Left ventricle myocardium superior (tissue), 1 donor: ENCODE data around the gene CAMK4. TPM values are rescaled to one million over a fixed set of nuclear protein-coding genes. Genes with fewer than 3 reads are reported as not detected.

Experiments
- ATAC-seq: fragments of 200-7000 bp; cut with Tn5 transposase; one replicate; pipeline ENCODE4 v1.9.1; 2020; ENCODE audit warnings: mild to moderate bottlenecking, moderate library complexity
- DNase-seq: peaks from one replicate; pipeline ENCODE4 v3.0.0-alpha.2; 2020
- intact Hi-C: fragments of 100-400 bp; cut with micrococcal nuclease; formaldehyde crosslinking; loops from one replicate; pipeline ENCODE4 v1.11.0; 2022
- total RNA-seq: library from RNA; stranded (reverse); fragmentation: NEBNext Ultra II Directional; extraction: Animal tissue kit (Norgen Biotek cat#: 25700); gene quantifications from one replicate; pipeline ENCODE4 v1.2.1, GENCODE V29; 2021
- donor health status: DM: no; HTN: yes; CAD: no; lungs with severe emphysema.

The CAMK4 gene
- total RNA-seq, 1 donor from 2014 or later, result 0.10 TPM

DNA sequence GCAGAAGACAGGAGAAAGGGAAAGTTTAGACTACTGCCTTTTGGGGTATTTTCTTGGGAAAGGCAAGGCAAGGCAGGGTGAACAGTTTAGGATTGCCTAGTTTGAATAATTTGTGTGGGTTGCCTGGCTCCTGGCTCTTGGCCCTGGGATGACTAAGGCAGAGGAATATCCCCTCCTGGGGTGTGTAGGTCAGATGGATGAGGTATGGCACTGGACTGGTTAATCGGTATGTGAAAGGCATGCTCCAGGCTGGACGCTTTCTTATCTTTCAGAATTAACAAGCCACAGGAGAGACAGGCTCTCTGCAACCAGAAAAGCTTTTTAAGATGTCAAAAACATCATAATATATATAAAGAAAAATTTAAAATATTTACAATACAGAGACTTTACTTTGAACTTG lies 229.6 kb downstream of the CAMK4 start:
- ATAC-seq (no peak), DNase-seq (no peak)
- intact Hi-C loops, result no loop called here

- ATAC-seq (no peak), DNase-seq (no peak)
- intact Hi-C loops, result no loop called here
Measured at GRCh38 chr5:111454198-111454622, 230.0 kb downstream of the CAMK4 start.

- no peak for ATAC-seq
- DNase-seq, result no peak
- intact Hi-C loops, result no loop called here
Measured at GRCh38 chr5:111454776-111455175, 230.6 kb downstream of the CAMK4 start.

DNA sequence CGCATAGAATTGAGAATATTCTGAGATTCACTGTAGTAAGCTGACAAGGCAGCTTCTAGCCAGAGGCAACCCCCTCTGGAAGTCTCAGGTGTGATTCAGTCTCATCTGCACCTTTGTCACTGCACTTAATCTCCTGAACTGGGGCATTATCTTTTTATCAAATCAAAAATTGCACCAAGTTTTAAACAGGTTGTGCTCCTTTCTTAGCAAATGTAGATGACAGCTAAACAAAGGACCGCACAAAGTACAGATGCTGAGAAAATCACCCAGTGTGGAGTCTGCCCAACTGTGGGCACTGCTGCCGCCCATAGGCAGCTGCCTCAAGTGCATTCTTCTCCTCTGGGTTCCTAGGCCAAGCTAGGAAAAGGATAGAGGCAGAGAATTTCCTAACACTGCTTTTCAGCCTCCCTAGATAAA lies 237.1 kb downstream of the CAMK4 start:
- ATAC-seq, result no peak
- intact Hi-C loops, result no loop called here

DNA sequence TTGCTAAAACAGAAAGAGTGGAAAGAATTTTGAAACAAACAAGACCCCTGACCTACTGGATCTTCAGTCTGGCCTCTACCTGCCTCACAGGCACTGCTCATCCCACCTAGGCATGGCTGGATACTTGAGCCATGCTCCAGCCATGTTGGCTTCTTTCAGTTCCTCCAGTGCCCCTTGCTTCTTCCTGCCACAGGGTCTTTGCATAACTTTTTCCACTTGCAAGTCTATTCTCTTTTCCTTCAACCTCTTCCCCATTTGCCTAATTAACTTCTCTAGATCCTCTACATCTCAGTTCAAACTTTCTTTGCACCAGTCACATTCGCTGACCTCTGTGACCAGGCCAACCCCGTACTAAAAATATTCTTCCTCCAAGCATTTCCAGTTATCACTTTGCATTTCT lies 237.8 kb downstream of the CAMK4 start:
- intact Hi-C loops, result no loop called here
- DNase-seq (no peak), ATAC-seq (no peak)

More for the DNA sequence above, 237.1 kb downstream of the CAMK4 start:
- DNase-seq, result no peak

DNA sequence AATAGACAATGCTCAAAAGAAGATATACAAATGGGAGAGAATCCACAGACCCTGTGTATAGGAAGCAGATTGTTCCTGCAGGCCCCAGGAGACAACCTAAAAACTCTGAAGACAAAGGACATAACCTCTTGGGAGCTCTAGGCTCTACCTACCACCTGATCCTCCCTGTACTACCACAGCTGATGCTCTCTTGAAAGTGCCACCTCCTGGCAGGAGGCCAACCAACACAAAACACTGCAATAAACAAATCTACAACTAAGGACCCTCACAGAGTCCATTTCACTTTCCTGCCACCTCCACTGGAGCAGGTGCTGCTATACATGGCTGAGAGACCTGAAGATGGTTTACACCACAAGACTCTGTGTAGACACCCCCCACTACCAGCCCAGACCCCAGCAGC lies 239.1 kb downstream of the CAMK4 start:
- ATAC-seq, result no peak
- DNase-seq, result no peak
- intact Hi-C loops, result no loop called here

DNA sequence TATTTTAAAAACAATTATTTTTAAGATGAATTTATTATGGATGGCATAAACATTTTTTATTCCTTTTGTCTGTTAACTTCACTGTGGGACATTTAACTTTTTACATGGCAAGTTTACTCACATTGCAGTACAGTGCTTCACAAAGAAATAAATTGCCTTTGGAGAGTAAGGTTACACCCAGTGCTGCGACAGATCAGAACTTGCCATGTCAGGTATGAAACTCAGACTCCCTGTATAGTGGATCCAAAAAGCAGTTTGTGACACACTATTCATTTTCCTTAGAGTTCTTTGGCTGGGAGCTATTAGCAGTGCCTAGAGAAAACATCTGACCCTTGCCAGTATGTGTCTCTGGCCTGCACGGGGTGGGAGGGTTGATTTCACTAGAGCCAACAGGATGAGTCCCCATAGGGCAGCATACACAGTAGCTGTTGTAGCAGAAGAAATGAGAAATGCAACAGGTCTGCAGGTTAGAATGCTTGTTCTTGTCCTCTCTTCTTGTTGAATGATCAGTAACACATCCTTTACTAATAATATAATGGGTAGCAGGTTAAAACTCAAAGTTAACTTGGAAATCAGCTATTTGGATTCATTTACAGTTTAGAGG lies 245.2 kb downstream of the CAMK4 start:
- intact Hi-C loops, result no loop called here
- no peak for DNase-seq

GRCh38 chr5:111469903-111470302 lies 245.7 kb downstream of the CAMK4 start:
- intact Hi-C loops, result no loop called here

More for the DNA sequence above, 245.2 kb downstream of the CAMK4 start:
- no peak for ATAC-seq

GRCh38 chr5:111472096-111472495 lies 247.9 kb downstream of the CAMK4 start:
- ATAC-seq, result no peak
- intact Hi-C loops, result no loop called here
- no peak for DNase-seq

More at GRCh38 chr5:111469903-111470302, 245.7 kb downstream of the CAMK4 start:
- no peak for DNase-seq
- ATAC-seq, result no peak

DNA sequence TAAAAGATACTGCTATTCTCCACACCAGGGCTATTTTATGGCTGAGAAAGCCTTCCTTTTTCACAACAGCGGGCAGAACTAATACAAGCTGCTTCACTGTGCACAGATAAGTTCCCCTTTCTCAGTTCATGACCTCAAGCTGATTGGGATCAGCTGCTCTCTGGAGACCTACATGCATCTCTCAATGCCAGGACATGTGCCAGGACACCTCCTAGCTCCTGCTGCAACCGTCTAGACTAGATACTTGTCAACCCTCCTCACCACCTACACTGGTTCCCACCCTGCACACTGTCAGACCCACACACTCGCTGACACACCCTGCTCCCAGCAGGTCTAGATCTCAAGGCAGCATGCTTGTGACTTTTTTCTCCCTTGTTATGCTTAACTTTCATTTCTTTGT lies 248.4 kb downstream of the CAMK4 start:
- intact Hi-C loops, result no loop called here
- peak; percentile 32 for ATAC-seq
- DNase-seq, result no peak

GRCh38 chr5:111478266-111478665 lies 254.1 kb downstream of the CAMK4 start:
- ATAC-seq (no peak), DNase-seq (no peak)
- intact Hi-C loops, result no loop called here

- intact Hi-C loops, result no loop called here
- ATAC-seq (no peak), DNase-seq (no peak)
Measured at GRCh38 chr5:111478898-111479297, 254.7 kb downstream of the CAMK4 start.

GRCh38 chr5:111480346-111480745 lies 256.2 kb downstream of the CAMK4 start:
- no peak for DNase-seq
- no peak for ATAC-seq
- intact Hi-C loops, result no loop called here

- no peak for ATAC-seq
Measured at GRCh38 chr5:111486055-111486454, 261.9 kb downstream of the CAMK4 start.

DNA sequence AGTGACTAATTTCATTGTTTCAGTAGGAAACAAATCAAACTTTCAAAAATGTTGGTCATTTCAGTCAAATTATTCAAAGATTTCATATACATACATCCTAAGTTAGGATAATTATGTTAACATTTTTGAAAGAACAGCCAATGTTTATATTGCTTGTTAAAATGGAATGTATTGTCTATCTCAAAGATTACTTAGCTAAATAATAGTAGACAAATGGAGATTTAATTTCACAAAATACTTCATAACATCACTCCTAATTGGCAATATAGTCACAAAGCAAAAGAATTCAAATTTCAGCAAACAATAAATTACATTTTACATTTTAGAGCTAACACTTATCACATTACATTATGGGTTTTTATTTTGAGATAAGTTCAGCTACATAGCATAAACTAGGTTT lies 262.7 kb downstream of the CAMK4 start:
- DNase-seq (no peak), ATAC-seq (no peak)
- intact Hi-C loops, result no loop called here

More at GRCh38 chr5:111486055-111486454, 261.9 kb downstream of the CAMK4 start:
- intact Hi-C loops, result no loop called here
- no peak for DNase-seq

DNA sequence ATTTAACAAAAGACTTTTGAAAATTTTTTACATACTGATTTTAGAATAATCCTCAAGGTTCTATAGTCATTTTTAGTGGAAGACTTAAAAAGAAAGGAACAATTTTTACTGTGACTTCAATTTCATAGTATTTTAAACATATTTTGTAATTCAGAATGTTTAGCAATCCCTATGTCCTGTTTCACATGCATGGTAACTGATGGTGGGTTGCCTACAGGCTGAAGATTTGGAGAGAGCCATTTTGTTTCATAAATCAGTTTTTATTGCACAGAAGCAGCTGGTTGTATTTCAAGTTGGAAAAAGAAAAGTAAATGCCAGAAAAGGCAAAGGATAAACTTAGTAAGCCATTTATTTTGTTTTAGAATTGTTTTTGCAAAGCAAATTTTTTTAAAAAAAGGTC lies 264.2 kb downstream of the CAMK4 start:
- intact Hi-C loops, result no loop called here
- DNase-seq (no peak), ATAC-seq (no peak)

DNA sequence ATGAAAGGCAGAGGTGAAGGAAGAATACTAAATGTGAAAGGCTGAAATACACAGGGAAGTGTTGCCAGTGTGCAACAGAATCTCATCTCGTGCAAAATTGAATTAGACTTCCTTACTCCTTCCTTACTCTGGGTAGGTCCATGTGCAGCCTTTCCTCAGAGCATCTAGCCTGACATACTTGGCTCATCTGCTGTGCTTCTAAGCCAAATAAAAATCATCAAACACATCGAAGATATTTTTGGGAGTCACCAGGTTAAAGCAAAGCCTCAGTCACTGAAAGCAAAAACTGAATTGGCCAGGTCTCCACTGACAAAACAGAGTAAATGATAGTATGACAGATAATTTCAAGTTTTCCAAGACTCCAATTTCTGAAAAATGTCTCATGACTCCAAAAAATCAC lies 268.8 kb downstream of the CAMK4 start:
- DNase-seq (no peak), ATAC-seq (no peak)
- intact Hi-C loops, result no loop called here

DNA sequence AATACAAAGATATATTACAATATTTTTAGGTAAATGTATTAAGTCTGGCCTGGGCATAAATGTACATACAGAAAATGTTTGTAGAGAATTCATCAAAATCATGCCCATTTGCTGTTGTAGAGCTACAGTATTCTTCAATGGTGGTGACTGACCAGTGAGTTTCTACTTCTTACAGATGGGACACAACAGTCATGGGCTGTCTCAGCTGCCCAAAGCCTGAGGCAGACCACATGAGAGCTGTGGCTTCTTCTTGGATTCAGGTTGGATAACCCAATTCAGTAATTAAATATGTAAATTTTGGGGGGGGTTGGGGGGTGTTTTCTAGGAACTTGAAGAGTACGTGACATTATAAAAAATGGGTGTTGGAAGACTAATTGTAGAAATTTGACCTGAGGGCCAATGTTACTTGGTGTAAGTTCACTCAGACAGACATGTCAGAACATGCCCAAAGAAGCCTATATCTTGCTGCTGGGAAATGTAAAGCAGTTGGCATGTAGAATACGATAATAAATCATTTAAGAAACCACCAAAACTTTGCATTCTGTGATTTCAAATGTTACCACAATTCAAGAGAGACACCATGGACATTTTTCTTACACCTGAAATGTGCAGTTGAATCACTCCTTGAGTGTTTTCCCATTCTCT lies 270.3 kb downstream of the CAMK4 start:
- no peak for ATAC-seq
- intact Hi-C loops, result no loop called here
- DNase-seq, result no peak

DNA sequence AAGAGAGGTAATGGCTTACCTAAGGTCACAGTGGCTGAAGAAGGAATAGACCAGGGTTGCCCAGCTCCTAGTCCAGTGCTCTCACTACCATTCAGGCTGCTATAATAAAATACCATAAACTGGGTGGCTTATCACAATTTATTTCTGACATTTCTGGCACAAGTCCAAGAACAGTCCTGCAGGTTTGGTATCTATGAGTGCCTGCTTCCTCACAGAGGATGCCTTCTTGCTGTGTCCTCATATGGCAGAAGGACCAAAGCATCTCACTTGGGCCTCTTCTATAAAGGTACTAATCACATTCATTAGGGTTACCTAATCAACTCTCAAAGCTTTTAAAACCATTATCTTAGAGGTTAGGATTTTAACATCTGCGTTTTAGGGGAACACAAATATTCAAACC lies 271.0 kb downstream of the CAMK4 start:
- DNase-seq (no peak), ATAC-seq (no peak)
- intact Hi-C loops, result no loop called here

GRCh38 chr5:111498346-111498745 lies 274.2 kb downstream of the CAMK4 start:
- ATAC-seq, result no peak
- no peak for DNase-seq
- intact Hi-C loops, result no loop called here

GRCh38 chr5:111502956-111503355 lies 278.8 kb downstream of the CAMK4 start:
- DNase-seq (no peak), ATAC-seq (no peak)
- intact Hi-C loops, result no loop called here
